Neural progenitor cell (in vitro differentiated cells): ENCODE measurements around the gene TMEM273. TPM values are rescaled to one million over a fixed set of nuclear protein-coding genes. Genes with fewer than 3 reads are reported as not detected.

Experiments
- DNase-seq: peaks from one replicate; pipeline ENCODE4 v3.0.0-alpha.2; 2016; ENCODE audit warnings: low spot score
- H2AFZ ChIP-seq: fragments of 200-600 bp; sonication (generic); replicated peaks from 2 replicates; pipeline ENCODE4 v1.6.1; 2016; ENCODE audit warnings: antibody characterized with exemption
- H3F3A ChIP-seq: fragments of 200-600 bp; sonication (generic); 2 replicates; pipeline ENCODE4 v1.6.1; 2016; ENCODE audit warnings: antibody characterized with exemption, low read depth
- H3K27ac ChIP-seq: fragments of 200-600 bp; sonication (generic); 2 replicates; pipeline ENCODE4 v1.5.1; 2016; ENCODE audit warnings: mild to moderate bottlenecking
- H3K27me3 ChIP-seq: fragments of 200-600 bp; sonication (generic); 2 replicates; pipeline ENCODE4 v1.6.1; 2016; ENCODE audit warnings: mild to moderate bottlenecking, moderate library complexity
- H3K36me3 ChIP-seq: fragments of 200-600 bp; sonication (generic); 2 replicates; pipeline ENCODE4 v1.5.1; 2016
- H3K4me1 ChIP-seq: fragments of 200-600 bp; sonication (generic); 2 replicates; pipeline ENCODE4 v1.6.1; 2016; ENCODE audit warnings: mixed run types
- H3K4me2 ChIP-seq: fragments of 200-600 bp; sonication (generic); 2 replicates; pipeline ENCODE4 v1.6.1; 2016
- H3K4me3 ChIP-seq: fragments of 200-600 bp; sonication (generic); 2 replicates; pipeline ENCODE4 v1.5.1; 2016
- H3K79me2 ChIP-seq: fragments of 200-600 bp; sonication (generic); 2 replicates; pipeline ENCODE4 v1.6.1; 2016; ENCODE audit warnings: low read depth
- H3K9ac ChIP-seq: fragments of 200-600 bp; sonication (generic); 2 replicates; pipeline ENCODE4 v1.6.1; 2016
- H3K9me3 ChIP-seq: fragments of 200-600 bp; sonication (generic); 2 replicates; pipeline ENCODE4 v1.5.1; 2016; ENCODE audit warnings: low read depth
- H4K20me1 ChIP-seq: fragments of 200-600 bp; sonication (generic); 2 replicates; pipeline ENCODE4 v1.6.1; 2016; ENCODE audit warnings: low read depth
- H3K27ac Mint-ChIP-seq: 3 replicates; pipeline ENCODE4 v1.8.0; 2021; ENCODE audit warnings: mixed read lengths
- H3K27me3 Mint-ChIP-seq: 2 replicates; pipeline ENCODE4 v1.8.0; 2022; ENCODE audit warnings: low read depth, mild to moderate bottlenecking, inconsistent platforms, moderate library complexity, mixed read lengths; ENCODE audit not compliant: insufficient read depth
- H3K36me3 Mint-ChIP-seq: 3 replicates; pipeline ENCODE4 v1.8.0; 2021; ENCODE audit warnings: mixed read lengths
- H3K4me1 Mint-ChIP-seq: 3 replicates; pipeline ENCODE4 v1.8.0; 2021; ENCODE audit warnings: mixed read lengths
- H3K4me3 Mint-ChIP-seq: 3 replicates; pipeline ENCODE4 v1.8.0; 2021; ENCODE audit warnings: mild to moderate bottlenecking, moderate library complexity, mixed read lengths
- H3K9me3 Mint-ChIP-seq: 3 replicates; pipeline ENCODE4 v1.8.0; 2020; ENCODE audit warnings: mixed read lengths
- EZH2 ChIP-seq: fragments of 200-600 bp; sonication (generic); IDR thresholded peaks from 2 replicates; pipeline ENCODE4 v1.6.1; 2017; ENCODE audit warnings: antibody characterized with exemption, mild to moderate bottlenecking, moderate library complexity
- EZH2phosphoT487 ChIP-seq: fragments of 200-600 bp; sonication (generic); IDR thresholded peaks from 2 replicates; pipeline ENCODE4 v1.6.1; 2017; ENCODE audit warnings: antibody characterized with exemption
- total RNA-seq: library from RNA; depleted of rRNA; stranded (reverse); fragments of >200 nt; gene quantifications from 2 replicates; pipeline ENCODE4 v1.2.3, GENCODE V29; 2015; ENCODE audit warnings: low replicate concordance
- TF ChIP-seq, protein P1 (sequence below): fragments of 200-600 bp; sonication (generic); IDR thresholded peaks from 2 replicates; pipeline ENCODE4 v1.5.1; 2017; ENCODE audit warnings: antibody characterized with exemption, mild to moderate bottlenecking

Gene TMEM273
- total RNA-seq, 1 donor from 2014 or later = not detected

GRCh38 chr10:49212783-49213182 lies 24.6 kb upstream of the TMEM273 start:
- Histone ChIP-seq H3K4me1 (peaks cover 9% of the 10 kb centered on the region), H3K27ac (no peak overlapping the region), H3K9me3 (no peaks in the 10 kb centered on the region), H3K79me2 (no peaks in the 10 kb centered on the region), H3K4me3 (no peak overlapping the region), H3K9ac (no peak overlapping the region), H3K36me3 (no peaks in the 10 kb centered on the region), H3F3A (no peaks in the 10 kb centered on the region), H3K4me2 (peak overlapping the region; percentile 39), H2AFZ (peak overlapping the region; percentile 57), H4K20me1 (no peaks in the 10 kb centered on the region), H3K27me3 (no peaks in the 10 kb centered on the region)
- Mint-ChIP-seq H3K9me3 (no peaks in the 10 kb centered on the region), H3K27me3 (peaks cover 2% of the 10 kb centered on the region), H3K36me3 (no peaks in the 10 kb centered on the region), H3K4me1 (no peaks in the 10 kb centered on the region), H3K27ac (no peak overlapping the region), H3K4me3 (no peak overlapping the region)
- DNase-seq = no peak
- TF ChIP-seq EZH2 (no peak), EZH2phosphoT487 (no peak)
- TF ChIP-seq, protein P1, sequence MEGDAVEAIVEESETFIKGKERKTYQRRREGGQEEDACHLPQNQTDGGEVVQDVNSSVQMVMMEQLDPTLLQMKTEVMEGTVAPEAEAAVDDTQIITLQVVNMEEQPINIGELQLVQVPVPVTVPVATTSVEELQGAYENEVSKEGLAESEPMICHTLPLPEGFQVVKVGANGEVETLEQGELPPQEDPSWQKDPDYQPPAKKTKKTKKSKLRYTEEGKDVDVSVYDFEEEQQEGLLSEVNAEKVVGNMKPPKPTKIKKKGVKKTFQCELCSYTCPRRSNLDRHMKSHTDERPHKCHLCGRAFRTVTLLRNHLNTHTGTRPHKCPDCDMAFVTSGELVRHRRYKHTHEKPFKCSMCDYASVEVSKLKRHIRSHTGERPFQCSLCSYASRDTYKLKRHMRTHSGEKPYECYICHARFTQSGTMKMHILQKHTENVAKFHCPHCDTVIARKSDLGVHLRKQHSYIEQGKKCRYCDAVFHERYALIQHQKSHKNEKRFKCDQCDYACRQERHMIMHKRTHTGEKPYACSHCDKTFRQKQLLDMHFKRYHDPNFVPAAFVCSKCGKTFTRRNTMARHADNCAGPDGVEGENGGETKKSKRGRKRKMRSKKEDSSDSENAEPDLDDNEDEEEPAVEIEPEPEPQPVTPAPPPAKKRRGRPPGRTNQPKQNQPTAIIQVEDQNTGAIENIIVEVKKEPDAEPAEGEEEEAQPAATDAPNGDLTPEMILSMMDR = no peak

GRCh38 chr10:49212076-49212475 lies 23.9 kb upstream of the TMEM273 start:
- Mint-ChIP-seq H3K9me3 (no peaks in the 10 kb centered on the region), H3K27me3 (peaks cover 2% of the 10 kb centered on the region), H3K27ac (no peak overlapping the region), H3K36me3 (no peaks in the 10 kb centered on the region), H3K4me1 (no peaks in the 10 kb centered on the region), H3K4me3 (no peak overlapping the region)
- H3K4me1 ChIP-seq = peaks cover 9% of the 10 kb centered on the region
- no peak overlapping the region for H3K27ac ChIP-seq
- H3K36me3 ChIP-seq = no peaks in the 10 kb centered on the region
- no peak for DNase-seq
- H3F3A ChIP-seq = no peaks in the 10 kb centered on the region
- no peaks in the 10 kb centered on the region for H3K9me3 ChIP-seq
- no peak overlapping the region for H3K4me2 ChIP-seq
- no peak overlapping the region for H2AFZ ChIP-seq
- H3K4me3 ChIP-seq = no peak overlapping the region
- TF ChIP-seq EZH2phosphoT487 (no peak), EZH2 (no peak)
- TF ChIP-seq, protein P1 = no peak
- no peak overlapping the region for H3K9ac ChIP-seq
- no peaks in the 10 kb centered on the region for H3K27me3 ChIP-seq
- no peaks in the 10 kb centered on the region for H4K20me1 ChIP-seq
- no peaks in the 10 kb centered on the region for H3K79me2 ChIP-seq

DNA sequence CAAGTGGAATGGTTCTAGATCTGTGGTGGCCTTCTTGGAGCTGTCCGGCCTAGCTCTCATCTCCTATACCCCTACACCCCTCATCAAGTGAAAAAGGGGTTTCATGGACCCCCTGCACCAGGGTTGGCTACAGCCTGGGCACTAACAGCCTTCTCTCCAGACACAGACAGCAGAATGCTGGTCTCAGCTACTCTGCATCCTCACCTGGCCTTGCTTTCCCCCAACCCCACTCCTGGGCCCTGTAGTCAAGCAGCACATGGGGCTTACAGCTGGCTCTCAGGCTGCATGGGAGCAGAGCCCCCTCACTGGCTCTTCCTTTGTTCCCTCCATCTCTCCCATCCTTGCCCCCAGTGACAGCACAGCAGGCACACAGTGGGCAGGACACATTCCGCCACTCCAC lies 20.8 kb upstream of the TMEM273 start:
- TF ChIP-seq EZH2 (no peak), EZH2phosphoT487 (no peak)
- TF ChIP-seq, protein P1 = no peak
- H3K27me3 Mint-ChIP-seq = peaks cover 2% of the 10 kb centered on the region

More for the DNA sequence above, 20.8 kb upstream of the TMEM273 start:
- Histone ChIP-seq H2AFZ (no peak overlapping the region), H3K36me3 (no peaks in the 10 kb centered on the region), H3K79me2 (no peaks in the 10 kb centered on the region), H3K27me3 (no peaks in the 10 kb centered on the region), H3K9ac (no peak overlapping the region), H3K27ac (no peak overlapping the region), H3K4me1 (peaks cover 9% of the 10 kb centered on the region), H3F3A (no peaks in the 10 kb centered on the region), H3K4me3 (no peak overlapping the region), H3K9me3 (no peaks in the 10 kb centered on the region), H3K4me2 (no peak overlapping the region), H4K20me1 (no peaks in the 10 kb centered on the region)
- DNase-seq = no peak
- no peaks in the 10 kb centered on the region for H3K9me3 Mint-ChIP-seq
- no peak overlapping the region for H3K27ac Mint-ChIP-seq
- H3K4me3 Mint-ChIP-seq = no peak overlapping the region
- H3K36me3 Mint-ChIP-seq = no peaks in the 10 kb centered on the region
- H3K4me1 Mint-ChIP-seq = no peaks in the 10 kb centered on the region
